ENCODE measurements around the gene NEK6. TPM values are rescaled to one million over a fixed set of nuclear protein-coding genes. Genes with fewer than 3 reads are reported as not detected.
A peak's percentile ranks its signal among the peaks of the same experiment; 100 is the strongest.

Gene NEK6
- total RNA-seq, 1 donor from 2014 or later: 137 TPM

GRCh38 chr9:124255222-124255621 lies 2.5 kb upstream of the NEK6 start:
- intact Hi-C loops (cut with DNase I): no loop called here
- DNase-seq (no peak), ATAC-seq (no peak)
- H3K27me3 ChIP-seq: no peaks in the 10 kb centered on the region
- no peaks in the 10 kb centered on the region for H3K9me3 ChIP-seq
- H3K4me3 ChIP-seq: no peak overlapping the region
- H3K4me1 ChIP-seq: peaks cover 11% of the 10 kb centered on the region
- H3K36me3 ChIP-seq: no peaks in the 10 kb centered on the region
- no peak overlapping the region for H3K27ac ChIP-seq
- TF ChIP-seq CTCF (IDR thresholded peaks at IDR 0.05): no peak

GRCh38 chr9:124256517-124257069 lies 1.2 kb upstream of the NEK6 start:
- H3K27ac ChIP-seq: no peak overlapping the region
- peak; percentile 35 for ATAC-seq

GRCh38 chr9:124257070-124257843 lies 492 bp upstream of the NEK6 start:
- no peak for DNase-seq
- intact Hi-C loops (cut with DNase I): no loop called here

More at GRCh38 chr9:124256517-124257069, 1.2 kb upstream of the NEK6 start:
- no peaks in the 10 kb centered on the region for H3K36me3 ChIP-seq
- no peak for TF ChIP-seq CTCF (IDR thresholded peaks at IDR 0.05)
- peaks cover 24% of the 10 kb centered on the region for H3K4me1 ChIP-seq
- intact Hi-C loops (cut with DNase I): no loop called here
- H3K9me3 ChIP-seq: no peaks in the 10 kb centered on the region
- no peaks in the 10 kb centered on the region for H3K27me3 ChIP-seq
- no peak for DNase-seq
- no peak overlapping the region for H3K4me3 ChIP-seq

GRCh38 chr9:124258607-124259157 lies 933 bp downstream of the NEK6 start:
- H3K27ac ChIP-seq: peak overlapping the region; percentile 94
- intact Hi-C loops (cut with DNase I): no loop called here
- peak overlapping the region; percentile 90 for H3K4me3 ChIP-seq
- peaks cover 45% of the 10 kb centered on the region for H3K4me1 ChIP-seq
- H3K36me3 ChIP-seq: no peaks in the 10 kb centered on the region
- ATAC-seq: peak; percentile 29
- no peak for TF ChIP-seq CTCF (IDR thresholded peaks at IDR 0.05)
- peak; percentile 75 for DNase-seq
- H3K9me3 ChIP-seq: no peaks in the 10 kb centered on the region
- no peaks in the 10 kb centered on the region for H3K27me3 ChIP-seq

More at GRCh38 chr9:124257070-124257843, 492 bp upstream of the NEK6 start:
- Histone ChIP-seq H3K27me3 (no peaks in the 10 kb centered on the region), H3K4me3 (peak overlapping the region; percentile 28), H3K9me3 (no peaks in the 10 kb centered on the region), H3K27ac (no peak overlapping the region), H3K36me3 (no peaks in the 10 kb centered on the region), H3K4me1 (peaks cover 31% of the 10 kb centered on the region)
- TF ChIP-seq CTCF (IDR thresholded peaks at IDR 0.05): no peak
- ATAC-seq: no peak

GRCh38 chr9:124259158-124259808 lies 1.5 kb downstream of the NEK6 start:
- DNase-seq (peak; percentile 86), ATAC-seq (peak; percentile 39)
- Histone ChIP-seq H3K27me3 (no peaks in the 10 kb centered on the region), H3K36me3 (no peaks in the 10 kb centered on the region), H3K27ac (peak overlapping the region; percentile 94), H3K4me1 (peaks cover 51% of the 10 kb centered on the region), H3K9me3 (no peaks in the 10 kb centered on the region), H3K4me3 (peak overlapping the region; percentile 90)
- TF ChIP-seq CTCF (IDR thresholded peaks at IDR 0.05): no peak
- intact Hi-C loops (cut with DNase I): no loop called here
